Sigmoid colon (tissue), 7 donors: ENCODE measurements around the gene IFNGR1. TPM values are rescaled to one million over a fixed set of nuclear protein-coding genes. Genes with fewer than 3 reads are reported as not detected.
A peak's percentile ranks its signal among the peaks of the same experiment; 100 is the strongest.
"Not testable (repeated sequence)": the region's sequence is repeated elsewhere in the genome, so short reads cannot be mapped to it uniquely, and the experiment has no call there.

Experiments
- DNase-seq: peaks from one replicate; pipeline ENCODE4 v3.0.0-alpha.2; 2019
- H3K27ac ChIP-seq, 4 donors: fragments of 200-600 bp; sonication (generic); one replicate each; pipeline ENCODE4 v1.5.1; 2016 to 2019; ENCODE audit warnings: mild to moderate bottlenecking in 1 of 4
- H3K27me3 ChIP-seq, 3 donors: fragments of 200-600 bp; sonication (generic); one replicate each; pipeline ENCODE4 v1.5.1; 2019; ENCODE audit warnings: mild to moderate bottlenecking in 1 of 3
- H3K36me3 ChIP-seq, 4 donors: fragments of 200-600 bp; sonication (generic); one replicate each; pipeline ENCODE4 v1.5.1; 2016 to 2019
- H3K4me1 ChIP-seq, 4 donors: fragments of 200-600 bp; sonication (generic); one replicate each; pipeline ENCODE4 v1.5.1; 2017 to 2019
- H3K4me3 ChIP-seq, 4 donors: fragments of 200-600 bp; sonication (generic); one replicate each; pipeline ENCODE4 v1.5.1; 2017 to 2019; ENCODE audit warnings: mild to moderate bottlenecking in 2 of 4, moderate library complexity in 1 of 4
- H3K9me3 ChIP-seq, 4 donors: fragments of 200-600 bp in 3 of 4; sonication (generic) in 3 of 4; one replicate each; pipeline versions ENCODE4 v1.5.1 to v1.6.1; 2013 to 2019
- EP300 ChIP-seq, 4 donors: sonication (generic); formaldehyde crosslinking; IDR thresholded peaks; one replicate each; pipeline ENCODE4 v1.6.1; 2017; ENCODE audit warnings: antibody characterized with exemption in 4 of 4
- POLR2A ChIP-seq, 2 donors: fragments of 450-650 bp; IDR thresholded peaks; one replicate each; pipeline ENCODE4 v1.6.1; 2016; ENCODE audit warnings: antibody characterized with exemption in 2 of 2, mild to moderate bottlenecking in 2 of 2, moderate library complexity in 2 of 2
- POLR2AphosphoS5 ChIP-seq, 4 donors: sonication (generic); formaldehyde crosslinking; IDR thresholded peaks; one replicate each; pipeline ENCODE4 v1.6.1; 2017; ENCODE audit warnings: antibody characterized with exemption in 4 of 4
- WGBS, 2 donors: extraction: QIAGEN DNeasy Blood & Tissue Kit; methylation state at CpG; one replicate each; pipeline ENCODE4 v1.1.7; 2013; 5-methylcytosine and 5-hydroxymethylcytosine counted together
- intact Hi-C: fragments of 100-400 bp; cut with DNase I; formaldehyde crosslinking; loops from one replicate; pipeline ENCODE4 v1.15.1; 2023
- polyA plus RNA-seq, 3 donors: library from polyadenylated mRNA; stranded (reverse); fragments of 200-250 nt; gene quantifications; one replicate each; pipeline ENCODE4 v1.2.3, GENCODE V29; 2013
- total RNA-seq, 4 donors: library from RNA; depleted of rRNA; stranded (reverse); fragments of >200 nt; gene quantifications; one replicate each; pipeline ENCODE4 v1.1.0, GENCODE V29; 2016
- TF ChIP-seq, protein P1 (sequence below), 4 experiments: fragments of 450-650 bp in 3 of 4; fragments of 200-600 bp in 1 of 4; IDR thresholded peaks; one replicate each; pipeline ENCODE4 v1.5.1; 2016 to 2019; ENCODE audit warnings: antibody characterized with exemption in 4 of 4, mild to moderate bottlenecking in 3 of 4, moderate library complexity in 2 of 4
- donor health status: healthy with polysubstance abuse.
- donor health status: Bipolar disorder and iron deficiency.
- donor health status: healthy.

IFNGR1 gene
- total and polyA plus RNA-seq, 7 donors, result 32.4 to 116 (median 60.9) TPM

DNA sequence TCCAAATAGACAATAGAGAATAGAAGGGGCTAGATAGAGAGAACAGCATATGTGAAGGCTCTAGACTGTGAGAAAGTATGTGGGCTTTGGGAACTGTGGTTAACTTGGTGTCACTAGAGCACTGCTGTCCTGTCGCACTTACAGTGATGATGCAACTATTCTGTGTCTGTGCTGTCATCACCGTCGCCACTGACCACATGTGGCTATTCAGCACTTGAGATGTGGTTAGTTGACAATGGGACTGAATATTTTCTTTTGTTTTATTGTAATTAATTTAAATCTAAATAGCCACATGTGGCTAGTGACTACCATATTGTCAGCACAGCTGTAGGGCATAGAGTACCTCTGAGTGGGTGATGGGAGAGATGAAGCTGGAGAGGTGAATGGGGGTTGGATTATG is 39.0 kb upstream of the IFNGR1 start:
- Histone ChIP-seq H3K4me3 (no peak overlapping the region), H3K27ac (no peak overlapping the region), H3K4me1 (peaks cover 0 to 16% (median 7%) of the 10 kb centered on the region in 4 donors), H3K36me3 (no peaks in the 10 kb centered on the region), H3K9me3 (peaks cover 0 to 2% (median 1%) of the 10 kb centered on the region in 4 donors), H3K27me3 (no peaks in the 10 kb centered on the region)
- intact Hi-C loops, result no loop called here
- no peak for DNase-seq
- TF ChIP-seq, protein P1, sequence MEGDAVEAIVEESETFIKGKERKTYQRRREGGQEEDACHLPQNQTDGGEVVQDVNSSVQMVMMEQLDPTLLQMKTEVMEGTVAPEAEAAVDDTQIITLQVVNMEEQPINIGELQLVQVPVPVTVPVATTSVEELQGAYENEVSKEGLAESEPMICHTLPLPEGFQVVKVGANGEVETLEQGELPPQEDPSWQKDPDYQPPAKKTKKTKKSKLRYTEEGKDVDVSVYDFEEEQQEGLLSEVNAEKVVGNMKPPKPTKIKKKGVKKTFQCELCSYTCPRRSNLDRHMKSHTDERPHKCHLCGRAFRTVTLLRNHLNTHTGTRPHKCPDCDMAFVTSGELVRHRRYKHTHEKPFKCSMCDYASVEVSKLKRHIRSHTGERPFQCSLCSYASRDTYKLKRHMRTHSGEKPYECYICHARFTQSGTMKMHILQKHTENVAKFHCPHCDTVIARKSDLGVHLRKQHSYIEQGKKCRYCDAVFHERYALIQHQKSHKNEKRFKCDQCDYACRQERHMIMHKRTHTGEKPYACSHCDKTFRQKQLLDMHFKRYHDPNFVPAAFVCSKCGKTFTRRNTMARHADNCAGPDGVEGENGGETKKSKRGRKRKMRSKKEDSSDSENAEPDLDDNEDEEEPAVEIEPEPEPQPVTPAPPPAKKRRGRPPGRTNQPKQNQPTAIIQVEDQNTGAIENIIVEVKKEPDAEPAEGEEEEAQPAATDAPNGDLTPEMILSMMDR (IDR thresholded peaks at IDR 0.05), result no peak
- no peak for TF ChIP-seq POLR2A (IDR thresholded peaks at IDR 0.05)
- TF ChIP-seq EP300 (IDR thresholded peaks at IDR 0.05), result no peak
- no peak for TF ChIP-seq POLR2AphosphoS5 (IDR thresholded peaks at IDR 0.05)
- WGBS, 2 donors, result 86 to 91% methylated on average over 3 of the region's 3 CpGs

DNA sequence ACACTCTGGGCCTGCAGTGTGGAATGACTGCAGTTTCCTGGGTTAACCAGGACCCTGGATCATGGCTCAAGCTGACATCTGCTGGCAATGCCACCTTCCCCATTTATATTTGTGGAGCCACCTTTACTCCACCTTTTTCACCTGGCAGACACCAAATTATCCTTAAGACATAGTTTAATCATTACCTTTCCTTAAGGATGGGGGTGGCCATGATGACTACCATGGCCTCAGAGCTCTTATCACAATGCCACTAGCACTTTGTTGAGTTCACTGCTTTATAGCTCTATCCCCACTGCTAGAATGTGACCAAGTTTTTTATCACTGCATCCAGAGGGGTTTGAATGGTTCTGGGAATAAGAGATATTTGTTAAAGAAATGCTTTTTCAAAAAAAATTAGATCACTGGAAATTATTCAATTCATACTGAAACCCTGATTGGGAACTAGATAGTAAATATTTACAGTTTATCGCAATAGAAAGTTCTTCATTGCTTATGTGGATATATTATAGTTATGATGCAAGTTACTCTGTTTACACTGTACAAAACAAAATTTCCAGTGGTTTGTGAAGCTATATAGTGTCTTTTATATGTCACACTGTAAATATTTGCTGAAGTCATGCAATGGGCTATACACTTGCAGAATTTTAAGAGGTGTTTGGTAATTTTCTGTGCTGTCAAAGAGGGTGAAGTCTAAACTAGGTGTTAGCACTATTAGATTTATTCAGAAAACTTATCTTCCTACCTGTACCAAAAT is 37.3 kb upstream of the IFNGR1 start:
- no peaks in the 10 kb centered on the region for H3K36me3 ChIP-seq
- H3K27me3 ChIP-seq, result no peaks in the 10 kb centered on the region
- TF ChIP-seq POLR2AphosphoS5 (IDR thresholded peaks at IDR 0.05) (no peak), POLR2A (IDR thresholded peaks at IDR 0.05) (no peak), EP300 (IDR thresholded peaks at IDR 0.05) (no peak)
- TF ChIP-seq, protein P1 (IDR thresholded peaks at IDR 0.05), result no peak
- H3K9me3 ChIP-seq, result peaks cover 0 to 4% (median 2%) of the 10 kb centered on the region in 4 donors
- no peak overlapping the region for H3K4me3 ChIP-seq
- WGBS, 2 donors, result 53 to 76% methylated on average over 1 of the region's 1 CpG
- DNase-seq, result no peak
- peaks cover 0 to 7% (median 4%) of the 10 kb centered on the region in 4 donors for H3K4me1 ChIP-seq
- H3K27ac ChIP-seq, result no peak overlapping the region
- intact Hi-C loops, result no loop called here

DNA sequence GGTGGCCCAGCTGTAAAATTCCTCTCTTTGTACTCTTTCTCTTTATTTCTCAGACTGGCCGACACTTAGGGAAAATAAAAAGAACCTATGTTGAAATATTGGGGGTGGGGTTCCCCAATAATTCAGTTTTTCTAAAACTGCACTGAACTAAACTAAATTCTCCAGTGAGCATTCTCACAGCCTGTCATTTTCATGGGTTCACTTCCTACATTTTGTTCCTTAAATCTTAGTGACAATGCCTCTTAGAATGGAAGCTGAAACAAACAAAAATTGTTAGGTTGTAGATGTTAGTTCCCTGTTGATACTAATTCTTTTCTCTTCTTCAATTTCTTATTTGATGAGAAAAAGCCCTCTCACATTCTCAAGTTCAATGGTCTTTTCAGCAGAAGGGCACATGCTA is 35.8 kb upstream of the IFNGR1 start:
- Histone ChIP-seq H3K4me1 (no peaks in the 10 kb centered on the region), H3K27me3 (no peaks in the 10 kb centered on the region), H3K4me3 (no peak overlapping the region), H3K9me3 (peaks cover 0 to 4% (median 2%) of the 10 kb centered on the region in 4 donors), H3K36me3 (no peaks in the 10 kb centered on the region), H3K27ac (no peak overlapping the region)
- TF ChIP-seq, protein P1 (IDR thresholded peaks at IDR 0.05), result no peak
- TF ChIP-seq POLR2A (IDR thresholded peaks at IDR 0.05) (no peak), EP300 (IDR thresholded peaks at IDR 0.05) (no peak), POLR2AphosphoS5 (IDR thresholded peaks at IDR 0.05) (no peak)
- WGBS, 2 donors, result 92 to 93% methylated on average over 1 of the region's 1 CpG
- DNase-seq, result no peak
- intact Hi-C loops, result no loop called here

DNA sequence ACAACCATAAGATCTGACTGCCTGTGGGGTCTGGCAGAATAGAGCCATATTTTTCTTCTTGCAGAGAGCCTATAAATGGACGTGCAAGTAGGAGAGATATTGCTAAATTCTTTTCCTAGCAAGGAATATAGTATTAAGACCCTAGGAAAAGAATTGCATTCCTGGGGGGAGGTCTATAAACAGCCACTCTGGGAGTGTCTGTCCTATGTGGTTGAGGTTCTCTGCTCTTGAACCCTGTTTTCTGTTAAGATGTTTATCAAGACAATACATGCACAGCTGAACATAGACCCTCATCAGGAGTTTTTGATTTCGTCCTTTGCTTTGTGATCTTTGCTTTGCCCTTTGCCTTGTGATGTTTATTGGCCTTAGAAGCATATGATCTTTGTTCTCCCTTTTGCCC is 35.2 kb upstream of the IFNGR1 start:
- H3K27ac ChIP-seq, H3K27me3 ChIP-seq, H3K4me3 ChIP-seq, H3K36me3 ChIP-seq, H3K9me3 ChIP-seq, intact Hi-C loops, DNase-seq, H3K4me1 ChIP-seq: not testable (repeated sequence)
- 71 to 90% methylated on average over 2 of the region's 2 CpGs for WGBS, 2 donors

DNA sequence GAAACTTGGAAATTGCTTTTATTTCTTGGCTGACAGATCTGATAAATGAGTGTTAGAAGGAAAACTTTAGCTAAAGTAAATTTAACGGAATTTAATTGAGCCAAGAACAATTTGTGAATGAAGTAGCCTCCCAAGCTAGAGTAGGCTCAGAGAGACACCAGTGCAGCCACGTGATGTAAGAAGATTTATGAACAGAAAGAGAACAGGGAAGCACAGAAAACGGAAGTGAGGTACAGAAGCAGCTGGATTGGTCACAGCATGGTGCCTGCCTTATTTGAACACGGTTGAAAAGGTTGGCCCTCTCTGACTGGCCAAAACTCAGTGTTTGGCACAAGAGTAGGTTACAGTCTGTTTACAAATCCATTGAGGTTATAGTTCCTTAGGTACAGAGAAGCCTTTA is 29.5 kb upstream of the IFNGR1 start:
- intact Hi-C loops, result no loop called here
- 55 to 87% methylated on average over 4 of the region's 4 CpGs for WGBS, 2 donors
- no peak for DNase-seq
- Histone ChIP-seq H3K4me3 (no peak overlapping the region), H3K27ac (no peak overlapping the region), H3K36me3 (no peaks in the 10 kb centered on the region), H3K27me3 (no peaks in the 10 kb centered on the region), H3K4me1 (no peaks in the 10 kb centered on the region), H3K9me3 (peaks cover 0 to 4% (median 0%) of the 10 kb centered on the region in 4 donors)
- TF ChIP-seq EP300 (IDR thresholded peaks at IDR 0.05), result no peak
- TF ChIP-seq POLR2A (IDR thresholded peaks at IDR 0.05), result no peak
- peak in 1 of 4 donors; percentile 17 for TF ChIP-seq POLR2AphosphoS5 (IDR thresholded peaks at IDR 0.05)
- TF ChIP-seq, protein P1 (IDR thresholded peaks at IDR 0.05), result no peak
